ENCODE data around the gene ANKRD13A. TPM values are rescaled to one million over a fixed set of nuclear protein-coding genes. Genes with fewer than 3 reads are reported as not detected.
A peak's percentile ranks its signal among the peaks of the same experiment; 100 is the strongest.

ANKRD13A gene
- polyA plus RNA-seq (2013, experiment 1 of 2) = 11.9 TPM
- polyA plus RNA-seq (2013, experiment 2 of 2) = 13.9 TPM

DNA sequence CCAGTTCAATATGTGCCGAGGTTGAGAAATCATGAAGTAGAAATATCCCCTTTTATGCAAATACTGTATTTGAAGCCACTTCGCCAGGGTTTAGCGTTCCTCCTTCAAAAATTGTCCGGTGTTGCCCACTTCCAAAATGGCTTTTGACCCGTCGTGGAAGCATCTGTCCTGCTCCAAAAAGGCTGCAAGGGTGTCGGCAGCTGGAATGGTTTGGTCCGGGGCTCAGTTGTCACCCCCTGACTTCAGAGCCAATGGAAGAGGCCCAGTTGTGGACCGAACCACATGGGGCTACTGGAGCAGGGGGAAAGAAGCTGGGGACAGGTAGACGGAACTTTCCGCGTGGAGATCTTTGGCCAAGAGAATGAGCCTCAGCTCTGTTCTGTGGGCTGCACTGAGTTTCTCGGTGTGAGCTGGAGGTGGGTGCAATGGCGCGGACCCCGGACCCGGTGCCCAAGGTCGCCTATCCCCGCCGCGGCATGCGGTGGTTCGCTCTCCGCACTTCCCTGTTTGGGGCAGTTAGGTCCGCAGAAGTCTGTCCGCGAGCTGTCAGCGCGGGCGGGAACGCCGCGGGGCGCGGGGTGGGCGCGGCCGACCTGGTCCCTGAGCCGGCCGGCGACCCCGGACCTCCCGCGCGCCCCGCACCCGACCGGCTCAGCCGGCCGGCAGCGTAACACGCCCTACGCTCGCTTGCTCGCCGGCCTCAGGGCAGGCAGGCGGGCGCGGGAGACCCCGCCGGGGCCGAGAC is at the start of gene ANKRD13A:
Gene ANKRD13A (plus strand): TSS at position 527 of the 745 bp plus-strand sequence. CDS start 259 bp downstream, outside the sequence.
- WGBS = 1% methylated on average over 62 of the region's 62 CpGs

DNA sequence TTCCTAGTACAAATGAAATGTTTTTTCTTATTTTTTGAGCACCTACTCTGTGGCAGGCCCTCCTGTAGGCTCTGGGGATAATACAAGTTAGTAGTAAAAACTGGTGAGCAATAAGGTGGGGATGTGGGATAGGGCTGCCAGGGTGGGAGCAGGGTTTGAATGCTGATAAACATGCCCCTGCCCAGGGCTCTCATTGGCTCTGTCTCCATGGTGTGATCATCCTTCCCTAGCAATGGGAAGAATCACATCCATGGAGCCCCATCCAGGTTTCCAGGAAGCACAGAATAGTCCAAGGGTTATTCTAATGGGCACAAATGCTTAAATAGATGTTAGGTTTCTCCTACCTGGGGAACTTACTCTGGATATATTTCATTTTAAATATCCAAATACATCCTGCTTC is 48.6 kb upstream of the ANKRD13A start:
- no peak overlapping the region for H3K27ac ChIP-seq (ENCODE audit: low read depth, low read length)
- H3K9me3 ChIP-seq (ENCODE audit: insufficient read depth, low read depth, low read length) = no peaks in the 10 kb centered on the region
- H3K4me3 ChIP-seq (ENCODE audit: low read length) = no peak overlapping the region
- H3K27me3 ChIP-seq (ENCODE audit: insufficient read depth, low read length) = no peaks in the 10 kb centered on the region
- H3K4me1 ChIP-seq (ENCODE audit: insufficient read depth, low read length) = peaks cover 21% of the 10 kb centered on the region
- no peak overlapping the region for H3K9ac ChIP-seq (ENCODE audit: low read depth, low read length)
- H3K36me3 ChIP-seq (ENCODE audit: insufficient read depth, low read length) = peaks cover 55% of the 10 kb centered on the region

More for the DNA sequence above, at the start of gene ANKRD13A:
- no peaks in the 10 kb centered on the region for H3K36me3 ChIP-seq (ENCODE audit: insufficient read depth, low read length)
- peak within 1 kb of the TSS; percentile 70 for H3K4me3 ChIP-seq (ENCODE audit: low read length)
- H3K9ac ChIP-seq (ENCODE audit: low read depth, low read length) = peak within 1 kb of the TSS; percentile 97
- H3K9me3 ChIP-seq (ENCODE audit: insufficient read depth, low read depth, low read length) = no peaks in the 10 kb centered on the region
- H3K27me3 ChIP-seq (ENCODE audit: insufficient read depth, low read length) = peaks cover 10% of the 10 kb centered on the region
- H3K27ac ChIP-seq (ENCODE audit: low read depth, low read length) = peak within 1 kb of the TSS; percentile 68
- H3K4me1 ChIP-seq (ENCODE audit: insufficient read depth, low read length) = peaks cover 17% of the 10 kb centered on the region; the same call in 1 of the 2 replicates

DNA sequence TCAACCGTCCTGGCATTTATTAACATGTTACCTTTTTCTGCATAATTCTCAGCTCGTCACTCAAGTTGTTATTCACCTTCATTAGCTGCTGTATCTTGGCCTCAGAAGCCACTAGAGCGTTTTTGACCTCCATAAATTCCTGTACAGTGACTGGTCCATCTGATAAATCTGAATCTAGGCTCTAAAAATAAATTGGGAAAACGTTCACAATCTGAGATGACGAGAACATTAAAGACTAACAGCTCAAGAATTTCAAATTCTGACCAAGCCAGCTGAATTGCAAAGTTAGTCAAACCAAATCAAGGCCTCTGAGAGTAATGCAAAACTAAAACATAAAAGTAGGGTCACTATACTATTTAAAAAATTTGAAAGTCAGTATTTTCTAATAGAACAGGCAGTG is 48.1 kb upstream of the ANKRD13A start:
- Histone ChIP-seq H3K27me3 (ENCODE audit: insufficient read depth, low read length) (no peaks in the 10 kb centered on the region), H3K36me3 (ENCODE audit: insufficient read depth, low read length) (peaks cover 55% of the 10 kb centered on the region), H3K4me3 (ENCODE audit: low read length) (no peak overlapping the region), H3K27ac (ENCODE audit: low read depth, low read length) (no peak overlapping the region), H3K4me1 (ENCODE audit: insufficient read depth, low read length) (peaks cover 17% of the 10 kb centered on the region), H3K9ac (ENCODE audit: low read depth, low read length) (no peak overlapping the region), H3K9me3 (ENCODE audit: insufficient read depth, low read depth, low read length) (no peaks in the 10 kb centered on the region)
- 91% methylated on average over 5 of the region's 5 CpGs for WGBS

DNA sequence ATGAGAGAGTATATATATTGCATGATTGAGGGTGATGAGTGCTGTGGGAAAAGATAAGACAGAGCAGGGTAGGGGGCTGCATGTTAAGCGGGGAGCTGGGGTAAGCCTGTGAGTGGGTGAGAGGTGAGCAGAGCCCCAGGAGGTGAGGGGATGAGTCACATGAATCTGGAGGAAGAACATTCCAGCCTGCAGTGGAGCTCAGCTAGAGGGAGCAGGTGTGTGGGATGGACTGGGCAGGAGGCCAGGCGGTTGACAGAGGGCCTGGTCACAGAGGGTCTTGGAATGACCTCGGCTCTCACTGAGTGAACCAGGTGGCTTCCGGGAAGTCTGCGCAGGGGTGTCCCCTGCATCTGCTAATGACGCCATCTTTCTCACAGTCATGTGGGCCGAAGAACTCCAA is 47.5 kb upstream of the ANKRD13A start:
- Histone ChIP-seq H3K27me3 (ENCODE audit: insufficient read depth, low read length) (no peaks in the 10 kb centered on the region), H3K4me1 (ENCODE audit: insufficient read depth, low read length) (peaks cover 11% of the 10 kb centered on the region), H3K4me3 (ENCODE audit: low read length) (no peak overlapping the region), H3K27ac (ENCODE audit: low read depth, low read length) (no peak overlapping the region), H3K9ac (ENCODE audit: low read depth, low read length) (no peak overlapping the region), H3K36me3 (ENCODE audit: insufficient read depth, low read length) (peaks cover 55% of the 10 kb centered on the region), H3K9me3 (ENCODE audit: insufficient read depth, low read depth, low read length) (no peaks in the 10 kb centered on the region)
- 90% methylated on average over 7 of the region's 7 CpGs for WGBS

DNA sequence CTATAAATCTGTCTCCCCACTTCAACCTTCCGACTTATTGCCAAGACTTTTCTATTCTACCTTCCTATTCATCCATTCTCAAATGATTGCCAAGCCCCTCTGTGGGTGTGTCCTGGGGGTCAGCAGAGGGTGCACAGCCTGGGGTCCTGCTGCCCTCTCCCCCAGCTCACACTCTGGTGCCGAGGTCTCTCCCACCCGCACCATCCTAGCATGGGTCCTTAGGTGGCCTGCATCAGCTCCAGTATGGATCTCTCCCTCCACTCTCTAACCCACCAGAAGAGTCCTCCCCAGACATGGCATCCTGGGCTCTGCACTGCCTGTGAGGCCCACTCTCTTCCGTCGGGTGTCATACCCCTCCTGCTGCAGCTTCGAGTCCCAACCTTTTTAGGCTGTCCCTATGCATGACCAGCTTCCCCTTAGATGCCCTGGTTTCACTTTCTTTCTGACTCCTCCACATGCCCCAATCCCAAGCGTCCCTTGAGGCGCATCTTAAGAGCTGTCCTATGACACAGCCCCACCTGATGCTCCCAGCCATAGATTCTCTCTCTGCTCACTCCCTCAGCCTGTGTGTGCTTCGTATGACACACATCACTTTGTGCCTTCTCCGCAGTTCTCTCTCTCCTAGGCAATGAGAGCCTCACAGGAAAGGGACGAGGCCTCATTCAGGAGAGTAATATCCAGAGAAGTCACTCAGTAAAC is 46.9 kb upstream of the ANKRD13A start:
- Histone ChIP-seq H3K27me3 (ENCODE audit: insufficient read depth, low read length) (no peaks in the 10 kb centered on the region), H3K4me1 (ENCODE audit: insufficient read depth, low read length) (peaks cover 5% of the 10 kb centered on the region; the same call in 1 of the 2 replicates), H3K9me3 (ENCODE audit: insufficient read depth, low read depth, low read length) (no peaks in the 10 kb centered on the region), H3K9ac (ENCODE audit: low read depth, low read length) (no peak overlapping the region), H3K4me3 (ENCODE audit: low read length) (no peak overlapping the region), H3K36me3 (ENCODE audit: insufficient read depth, low read length) (peaks cover 51% of the 10 kb centered on the region), H3K27ac (ENCODE audit: low read depth, low read length) (no peak overlapping the region)
- 94% methylated on average over 11 of the region's 11 CpGs for WGBS

DNA sequence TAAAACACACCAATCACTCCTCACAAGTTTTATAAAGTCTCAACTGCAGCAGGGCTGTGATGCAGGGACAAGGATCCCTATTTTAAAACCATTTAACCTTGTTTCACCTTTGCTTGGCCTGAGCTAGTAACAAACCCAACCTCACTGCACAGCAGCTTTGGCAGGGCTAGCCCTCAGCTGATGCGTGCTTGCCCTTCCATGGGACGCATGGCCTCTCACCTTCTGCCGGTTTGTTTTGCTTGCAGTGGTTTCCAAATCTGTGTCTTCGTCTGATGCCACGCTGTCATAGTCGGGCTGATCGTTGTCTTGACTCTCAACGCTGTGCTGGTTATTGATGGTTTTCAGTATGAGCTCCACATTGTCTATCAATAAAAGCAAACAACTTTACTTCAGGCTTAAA is 46.4 kb upstream of the ANKRD13A start:
- H3K27ac ChIP-seq (ENCODE audit: low read depth, low read length) = no peak overlapping the region
- no peaks in the 10 kb centered on the region for H3K9me3 ChIP-seq (ENCODE audit: insufficient read depth, low read depth, low read length)
- H3K4me1 ChIP-seq (ENCODE audit: insufficient read depth, low read length) = peaks cover 5% of the 10 kb centered on the region; the same call in 1 of the 2 replicates
- H3K36me3 ChIP-seq (ENCODE audit: insufficient read depth, low read length) = peaks cover 49% of the 10 kb centered on the region
- H3K4me3 ChIP-seq (ENCODE audit: low read length) = no peak overlapping the region
- H3K27me3 ChIP-seq (ENCODE audit: insufficient read depth, low read length) = no peaks in the 10 kb centered on the region
- 97% methylated on average over 8 of the region's 8 CpGs for WGBS
- H3K9ac ChIP-seq (ENCODE audit: low read depth, low read length) = no peak overlapping the region

DNA sequence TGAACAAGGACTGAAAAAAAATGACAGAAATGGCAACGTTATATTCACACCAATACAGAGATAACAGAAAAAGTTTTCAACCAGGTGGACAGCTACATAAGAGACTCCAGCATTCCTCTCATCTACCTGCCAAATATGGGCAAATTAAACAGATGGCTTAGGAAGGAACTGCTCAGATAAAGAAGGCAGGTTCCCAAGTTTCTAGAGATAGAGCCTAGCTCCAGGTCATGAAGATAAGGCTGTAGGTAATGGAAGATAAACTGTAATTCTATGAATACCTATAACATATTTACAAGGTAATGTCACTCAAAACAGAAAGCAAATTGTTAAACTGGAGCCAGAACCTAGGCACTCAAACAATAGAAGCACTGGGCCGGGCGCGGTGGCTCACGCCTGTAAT is 45.6 kb upstream of the ANKRD13A start:
- H3K4me3 ChIP-seq (ENCODE audit: low read length) = no peak overlapping the region
- no peak overlapping the region for H3K27ac ChIP-seq (ENCODE audit: low read depth, low read length)
- H3K9me3 ChIP-seq (ENCODE audit: insufficient read depth, low read depth, low read length) = no peaks in the 10 kb centered on the region
- WGBS = 95% methylated on average over 5 of the region's 5 CpGs
- peaks cover 5% of the 10 kb centered on the region; the same call in 1 of the 2 replicates for H3K4me1 ChIP-seq (ENCODE audit: insufficient read depth, low read length)
- peaks cover 46% of the 10 kb centered on the region for H3K36me3 ChIP-seq (ENCODE audit: insufficient read depth, low read length)
- no peaks in the 10 kb centered on the region for H3K27me3 ChIP-seq (ENCODE audit: insufficient read depth, low read length)
- no peak overlapping the region for H3K9ac ChIP-seq (ENCODE audit: low read depth, low read length)

DNA sequence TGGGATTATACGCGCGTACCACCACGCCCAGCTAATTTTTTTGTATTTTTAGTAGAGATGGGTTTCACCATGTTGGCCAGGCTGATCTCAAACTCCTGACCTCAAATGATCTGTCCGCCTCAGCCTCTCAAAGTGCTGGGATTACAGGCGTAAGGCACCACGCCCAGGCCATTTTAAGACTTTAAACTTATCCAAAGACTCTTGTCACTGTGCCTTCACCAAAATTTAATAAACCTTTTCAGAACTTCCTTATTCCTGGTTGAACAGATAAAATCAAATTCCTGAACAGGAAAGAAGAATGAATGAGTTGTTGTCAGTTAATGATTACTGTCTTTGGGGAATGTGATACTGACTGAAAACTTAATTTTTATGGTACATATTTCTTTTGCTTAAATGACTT is 40.9 kb upstream of the ANKRD13A start:
- H3K4me1 ChIP-seq (ENCODE audit: insufficient read depth, low read length) = no peaks in the 10 kb centered on the region
- H3K27ac ChIP-seq (ENCODE audit: low read depth, low read length) = no peak overlapping the region
- H3K9ac ChIP-seq (ENCODE audit: low read depth, low read length) = no peak overlapping the region
- no peaks in the 10 kb centered on the region for H3K27me3 ChIP-seq (ENCODE audit: insufficient read depth, low read length)
- no peak overlapping the region for H3K4me3 ChIP-seq (ENCODE audit: low read length)
- 98% methylated on average over 7 of the region's 7 CpGs for whole genome bisulfite sequencing
- peaks cover 35% of the 10 kb centered on the region for H3K36me3 ChIP-seq (ENCODE audit: insufficient read depth, low read length)
- H3K9me3 ChIP-seq (ENCODE audit: insufficient read depth, low read depth, low read length) = no peaks in the 10 kb centered on the region

DNA sequence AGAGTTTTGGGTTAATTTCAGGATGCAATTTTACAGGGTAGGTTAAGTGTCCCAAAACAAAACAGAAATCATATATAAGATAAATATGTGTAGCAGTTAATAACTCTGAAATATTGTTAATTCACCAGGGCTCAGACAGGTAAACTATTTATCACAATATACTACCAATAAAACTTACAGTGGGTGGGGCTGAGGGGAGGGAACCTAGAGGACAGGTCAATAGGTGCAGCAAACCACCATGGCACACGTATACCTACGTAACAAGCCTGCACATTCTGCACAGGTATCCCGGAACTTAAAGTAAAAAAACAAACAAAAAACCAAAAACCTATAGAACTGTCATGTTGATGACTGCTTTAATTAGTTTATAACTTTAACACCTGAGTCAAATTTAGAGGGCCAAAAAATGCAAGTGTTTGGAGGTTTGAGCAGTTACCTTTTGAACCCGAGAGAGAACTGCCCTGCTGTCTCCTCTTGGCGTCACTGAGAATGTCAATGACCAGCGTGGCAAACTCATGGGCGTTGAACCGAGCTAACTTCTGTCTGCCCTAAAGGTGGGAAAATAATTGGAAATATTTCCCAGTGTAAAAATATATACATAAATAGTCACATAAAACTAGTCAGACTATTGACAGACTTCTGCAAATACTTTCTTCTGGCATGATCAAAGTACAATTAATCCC is 39.7 kb upstream of the ANKRD13A start:
- no peaks in the 10 kb centered on the region for H3K4me1 ChIP-seq (ENCODE audit: insufficient read depth, low read length)
- no peak overlapping the region for H3K4me3 ChIP-seq (ENCODE audit: low read length)
- H3K27ac ChIP-seq (ENCODE audit: low read depth, low read length) = no peak overlapping the region
- 99% methylated on average over 8 of the region's 8 CpGs for WGBS
- peaks cover 42% of the 10 kb centered on the region for H3K36me3 ChIP-seq (ENCODE audit: insufficient read depth, low read length)
- H3K9me3 ChIP-seq (ENCODE audit: insufficient read depth, low read depth, low read length) = no peaks in the 10 kb centered on the region
- no peaks in the 10 kb centered on the region for H3K27me3 ChIP-seq (ENCODE audit: insufficient read depth, low read length)
- no peak overlapping the region for H3K9ac ChIP-seq (ENCODE audit: low read depth, low read length)

DNA sequence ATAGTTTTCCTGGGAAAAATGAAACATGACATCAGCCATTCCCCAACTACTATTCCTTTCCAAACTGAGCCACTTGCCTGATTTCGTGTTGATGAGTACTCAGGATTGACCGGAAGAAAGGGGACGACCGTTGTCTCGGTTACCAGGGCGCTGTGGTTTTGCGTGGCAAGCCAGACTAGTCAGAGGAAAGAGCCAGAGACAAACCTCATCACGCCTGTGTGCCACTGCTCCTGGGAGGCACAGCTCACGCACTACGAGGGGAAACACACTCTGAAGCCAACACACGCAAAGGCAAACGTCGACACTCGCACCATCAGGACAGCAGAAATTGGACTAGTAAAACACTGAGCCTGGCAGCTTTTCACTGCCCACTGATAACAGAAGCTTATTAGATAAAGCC is 38.0 kb upstream of the ANKRD13A start:
- Histone ChIP-seq H3K27me3 (ENCODE audit: insufficient read depth, low read length) (no peaks in the 10 kb centered on the region), H3K4me1 (ENCODE audit: insufficient read depth, low read length) (no peaks in the 10 kb centered on the region), H3K9ac (ENCODE audit: low read depth, low read length) (no peak overlapping the region), H3K36me3 (ENCODE audit: insufficient read depth, low read length) (peaks cover 53% of the 10 kb centered on the region), H3K9me3 (ENCODE audit: insufficient read depth, low read depth, low read length) (no peaks in the 10 kb centered on the region), H3K4me3 (ENCODE audit: low read length) (no peak overlapping the region), H3K27ac (ENCODE audit: low read depth, low read length) (no peak overlapping the region)
- WGBS = 95% methylated on average over 14 of the region's 14 CpGs

DNA sequence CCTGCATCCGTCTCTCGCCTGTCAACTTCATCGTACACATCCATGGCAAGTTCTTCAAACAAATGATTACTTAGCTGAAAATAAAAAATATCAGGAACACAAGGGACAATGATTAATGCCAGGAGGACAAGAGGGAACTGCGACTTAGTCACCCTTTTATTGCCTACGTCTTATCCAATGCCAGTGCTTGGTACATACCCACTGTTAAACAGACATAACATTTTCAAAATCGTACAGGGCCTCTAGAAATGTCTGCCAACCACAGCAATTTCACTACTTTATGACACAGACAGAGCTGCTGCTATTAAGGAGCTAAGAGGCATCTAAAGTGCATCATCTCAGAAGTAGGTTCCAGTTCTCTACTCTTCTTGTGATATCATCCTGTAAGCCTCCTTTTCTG is 37.6 kb upstream of the ANKRD13A start:
- peaks cover 53% of the 10 kb centered on the region for H3K36me3 ChIP-seq (ENCODE audit: insufficient read depth, low read length)
- 96% methylated on average over 6 of the region's 6 CpGs for WGBS
- H3K9me3 ChIP-seq (ENCODE audit: insufficient read depth, low read depth, low read length) = no peaks in the 10 kb centered on the region
- H3K4me1 ChIP-seq (ENCODE audit: insufficient read depth, low read length) = no peaks in the 10 kb centered on the region
- H3K9ac ChIP-seq (ENCODE audit: low read depth, low read length) = no peak overlapping the region
- no peak overlapping the region for H3K27ac ChIP-seq (ENCODE audit: low read depth, low read length)
- H3K4me3 ChIP-seq (ENCODE audit: low read length) = no peak overlapping the region
- no peaks in the 10 kb centered on the region for H3K27me3 ChIP-seq (ENCODE audit: insufficient read depth, low read length)
